Keratinocyte (primary cell): ENCODE results near the gene HERC4.

Experiments
- EZH2 ChIP-seq: IDR thresholded peaks from one replicate; pipeline ENCODE4 v1.6.1; 2012; ENCODE audit warnings: inconsistent platforms, mild to moderate bottlenecking, low read length, moderate library complexity
- TF ChIP-seq, protein P1 (sequence below), 3 experiments: IDR thresholded peaks in 1 of 3; conservative IDR thresholded peaks in 1 of 3; optimal IDR thresholded peaks in 1 of 3; 2 replicates in 2 of 3; 3 replicates in 1 of 3; pipeline versions ENCODE3 to v1.5.1; 2011; ENCODE audit warnings: low read length in 3 of 3, mild to moderate bottlenecking in 3 of 3, moderate library complexity in 2 of 3, control low read depth in 1 of 3, inconsistent platforms in 1 of 3; ENCODE audit not compliant: insufficient read depth in 2 of 3; ENCODE audit errors: extremely low read depth in 1 of 3

DNA sequence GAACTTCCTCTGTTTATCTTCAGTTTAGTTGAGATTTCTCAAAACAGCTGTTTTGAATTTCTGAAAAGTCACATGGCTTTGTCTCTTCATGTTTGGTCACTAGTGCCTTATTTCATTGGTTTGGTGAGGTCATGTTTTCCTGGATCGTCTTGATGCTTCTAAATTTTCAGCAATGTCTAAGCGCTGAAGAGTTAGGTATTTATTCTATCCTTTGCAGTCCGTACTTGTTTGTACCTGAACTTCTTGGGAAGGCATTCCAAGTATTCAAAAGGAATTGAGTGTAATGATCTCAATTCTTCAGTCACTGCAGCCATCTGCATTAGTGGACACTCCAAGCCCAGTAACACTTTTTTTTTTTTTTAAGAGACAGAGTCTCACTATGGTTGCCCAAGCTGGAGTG is 67.7 kb downstream of the HERC4 start:
- TF ChIP-seq, protein P1, sequence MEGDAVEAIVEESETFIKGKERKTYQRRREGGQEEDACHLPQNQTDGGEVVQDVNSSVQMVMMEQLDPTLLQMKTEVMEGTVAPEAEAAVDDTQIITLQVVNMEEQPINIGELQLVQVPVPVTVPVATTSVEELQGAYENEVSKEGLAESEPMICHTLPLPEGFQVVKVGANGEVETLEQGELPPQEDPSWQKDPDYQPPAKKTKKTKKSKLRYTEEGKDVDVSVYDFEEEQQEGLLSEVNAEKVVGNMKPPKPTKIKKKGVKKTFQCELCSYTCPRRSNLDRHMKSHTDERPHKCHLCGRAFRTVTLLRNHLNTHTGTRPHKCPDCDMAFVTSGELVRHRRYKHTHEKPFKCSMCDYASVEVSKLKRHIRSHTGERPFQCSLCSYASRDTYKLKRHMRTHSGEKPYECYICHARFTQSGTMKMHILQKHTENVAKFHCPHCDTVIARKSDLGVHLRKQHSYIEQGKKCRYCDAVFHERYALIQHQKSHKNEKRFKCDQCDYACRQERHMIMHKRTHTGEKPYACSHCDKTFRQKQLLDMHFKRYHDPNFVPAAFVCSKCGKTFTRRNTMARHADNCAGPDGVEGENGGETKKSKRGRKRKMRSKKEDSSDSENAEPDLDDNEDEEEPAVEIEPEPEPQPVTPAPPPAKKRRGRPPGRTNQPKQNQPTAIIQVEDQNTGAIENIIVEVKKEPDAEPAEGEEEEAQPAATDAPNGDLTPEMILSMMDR (optimal IDR thresholded peaks at IDR 0.05 in 1 of 3, IDR thresholded peaks at IDR 0.05 in 1 of 3, conservative IDR thresholded peaks at IDR 0.05 in 1 of 3; ENCODE audit: extremely low read depth in 1 of 3, insufficient read depth in 2 of 3, low read length in 3 of 3): no peak
- no peak for TF ChIP-seq EZH2
